Dedifferentiated amniotic fluid mesenchymal stem cell (primary cell): ENCODE data around the gene SPOCD1.

Source experiments
- DNase-seq: peaks from one replicate; pipeline ENCODE4 v3.0.0-alpha.2; 2016; ENCODE audit errors: extremely low spot score

SPOCD1 gene

GRCh38 chr1:31799895-31800673, 15.7 kb downstream of the SPOCD1 start:
- DNase-seq = no peak

- no peak for DNase-seq
Measured at GRCh38 chr1:31799196-31799894, 16.5 kb downstream of the SPOCD1 start.

- peak; percentile 61 for DNase-seq
Measured at GRCh38 chr1:31798433-31799195, 17.2 kb downstream of the SPOCD1 start.

- DNase-seq = no peak
Measured at GRCh38 chr1:31798086-31798432, 17.8 kb downstream of the SPOCD1 start.

- DNase-seq = no peak
Measured at GRCh38 chr1:31797216-31797615, 18.6 kb downstream of the SPOCD1 start.

- no peak for DNase-seq
Measured at GRCh38 chr1:31796707-31797106, 19.1 kb downstream of the SPOCD1 start.

- no peak for DNase-seq
Measured at GRCh38 chr1:31795801-31796621, 19.8 kb downstream of the SPOCD1 start.

- DNase-seq = no peak
Measured at GRCh38 chr1:31795096-31795675, 20.6 kb downstream of the SPOCD1 start.

GRCh38 chr1:31793586-31794285, 22.1 kb downstream of the SPOCD1 start:
- no peak for DNase-seq

- DNase-seq = no peak
Measured at GRCh38 chr1:31793086-31793485, 22.7 kb downstream of the SPOCD1 start.

GRCh38 chr1:31792541-31792940, 23.3 kb downstream of the SPOCD1 start:
- DNase-seq = no peak

- DNase-seq = no peak
Measured at GRCh38 chr1:31792116-31792515, 23.7 kb downstream of the SPOCD1 start.

GRCh38 chr1:31791131-31791858, 24.5 kb downstream of the SPOCD1 start:
- DNase-seq = no peak

GRCh38 chr1:31790641-31791091, 25.2 kb downstream of the SPOCD1 start:
- DNase-seq = no peak

GRCh38 chr1:31790140-31790539, 25.7 kb downstream of the SPOCD1 start:
- DNase-seq = no peak

- DNase-seq = peak; percentile 92
Measured at GRCh38 chr1:31789259-31790065, 26.4 kb downstream of the SPOCD1 start.

GRCh38 chr1:31788825-31789256, 27.0 kb downstream of the SPOCD1 start:
- peak; percentile 78 for DNase-seq

GRCh38 chr1:31788138-31788824, 27.5 kb downstream of the SPOCD1 start:
- peak; percentile 78 for DNase-seq

- DNase-seq = no peak
Measured at GRCh38 chr1:31787786-31788137, 28.1 kb downstream of the SPOCD1 start.
